Measurements from ENCODE around the gene SSC4D. TPM values are rescaled to one million over a fixed set of nuclear protein-coding genes. Genes with fewer than 3 reads are reported as not detected.

SSC4D gene
- total and polyA plus RNA-seq, 11 donors = 0.23 to 1.6 (median 0.72) TPM

DNA sequence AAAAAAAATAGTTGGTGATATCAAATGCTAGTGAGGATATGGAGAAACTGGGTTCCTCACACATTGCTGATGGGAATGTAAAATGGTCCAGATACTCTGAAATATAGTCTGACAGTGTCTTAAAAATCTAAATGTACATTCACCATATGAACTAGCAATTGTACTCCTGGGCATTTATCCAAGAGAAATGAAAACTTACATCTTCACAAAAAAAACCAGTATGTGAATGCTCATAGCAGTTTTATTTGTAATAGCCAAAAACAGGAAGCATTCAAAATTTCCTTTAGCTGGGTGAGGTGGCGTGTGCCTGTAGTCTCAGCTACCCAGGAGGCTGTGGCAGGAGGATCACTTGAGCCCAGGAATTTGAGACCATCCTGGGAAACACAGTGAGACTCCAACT lies 2.1 kb upstream of the SSC4D start:
- H3K9me3 ChIP-seq = no peaks in the 10 kb centered on the region
- no peak overlapping the region for H3K27ac ChIP-seq
- H3K36me3 ChIP-seq = no peaks in the 10 kb centered on the region
- no peak overlapping the region for H3K4me3 ChIP-seq
- H3K27me3 ChIP-seq = peaks cover 0 to 6% (median 0%) of the 10 kb centered on the region in 9 donors
- intact Hi-C loops (cut with DNase I) = no loop called here
- DNase-seq (no peak), ATAC-seq (no peak)
- TF ChIP-seq CTCF (IDR thresholded peaks at IDR 0.05) (no peak), POLR2A (IDR thresholded peaks at IDR 0.05) (no peak)
- H3K4me1 ChIP-seq = no peaks in the 10 kb centered on the region
- WGBS, 4 donors = 81 to 93% (median 85%) methylated on average over 1 of the region's 1 CpG

GRCh38 chr7:76408121-76408560 lies 1.4 kb downstream of the SSC4D start:
- Histone ChIP-seq H3K4me3 (no peak overlapping the region), H3K27me3 (peaks cover 0 to 6% (median 0%) of the 10 kb centered on the region in 9 donors), H3K4me1 (peaks cover 0 to 7% (median 0%) of the 10 kb centered on the region in 12 donors), H3K27ac (no peak overlapping the region), H3K36me3 (no peaks in the 10 kb centered on the region), H3K9me3 (no peaks in the 10 kb centered on the region)
- DNase-seq (no peak), ATAC-seq (no peak)
- intact Hi-C loops (cut with DNase I) = no loop called here
- TF ChIP-seq CTCF (IDR thresholded peaks at IDR 0.05) = no peak
- no peak for TF ChIP-seq POLR2A (IDR thresholded peaks at IDR 0.05)

- intact Hi-C loops (cut with DNase I) = no loop called here
- Histone ChIP-seq H3K4me1 (peaks cover 0 to 10% (median 0%) of the 10 kb centered on the region in 12 donors), H3K27ac (no peak overlapping the region), H3K9me3 (no peaks in the 10 kb centered on the region), H3K27me3 (peaks cover 0 to 6% (median 0%) of the 10 kb centered on the region in 9 donors), H3K36me3 (no peaks in the 10 kb centered on the region), H3K4me3 (no peak overlapping the region)
- ATAC-seq = no peak
- 87 to 90% (median 88%) methylated on average over 4 of the region's 4 CpGs for WGBS, 4 donors
- DNase-seq = no peak
- TF ChIP-seq POLR2A (IDR thresholded peaks at IDR 0.05) (no peak), CTCF (IDR thresholded peaks at IDR 0.05) (no peak)
These were observed 1.8 kb downstream of the SSC4D start for GRCh38 chr7:76407718-76408117.

- intact Hi-C loops (cut with DNase I) = no loop called here
- 86 to 91% (median 89%) methylated on average over 9 of the region's 9 CpGs for WGBS, 4 donors
- H3K4me3 ChIP-seq = no peak overlapping the region
- peaks cover 0 to 6% (median 0%) of the 10 kb centered on the region in 9 donors for H3K27me3 ChIP-seq
- TF ChIP-seq CTCF (IDR thresholded peaks at IDR 0.05) = no peak
- no peak for TF ChIP-seq POLR2A (IDR thresholded peaks at IDR 0.05)
- H3K9me3 ChIP-seq = no peaks in the 10 kb centered on the region
- peaks cover 0 to 15% (median 0%) of the 10 kb centered on the region in 12 donors for H3K4me1 ChIP-seq
- no peak overlapping the region for H3K27ac ChIP-seq
- DNase-seq = no peak
- no peaks in the 10 kb centered on the region for H3K36me3 ChIP-seq
- ATAC-seq = no peak
These were observed 3.8 kb downstream of the SSC4D start for GRCh38 chr7:76405738-76406137.
